ENCODE data around the gene TNNI3K. TPM values are rescaled to one million over a fixed set of nuclear protein-coding genes. Genes with fewer than 3 reads are reported as not detected.

The TNNI3K gene
- total RNA-seq, 1 donor from 2014 or later, result not detected

GRCh38 chr1:74437035-74437434, 201.8 kb downstream of the TNNI3K start:
- DNase-seq, result no peak

GRCh38 chr1:74452035-74452434, 216.8 kb downstream of the TNNI3K start:
- no peak for DNase-seq

GRCh38 chr1:74453277-74453676, 218.1 kb downstream of the TNNI3K start:
- DNase-seq, result no peak

GRCh38 chr1:74455390-74455789, 220.2 kb downstream of the TNNI3K start:
- no peak for DNase-seq

GRCh38 chr1:74457253-74457652, 222.1 kb downstream of the TNNI3K start:
- no peak for DNase-seq

GRCh38 chr1:74463333-74463988, 228.3 kb downstream of the TNNI3K start:
- no peak for DNase-seq

GRCh38 chr1:74464037-74464436, 228.8 kb downstream of the TNNI3K start:
- no peak for DNase-seq

GRCh38 chr1:74465193-74465681, 230.1 kb downstream of the TNNI3K start:
- no peak for DNase-seq

- DNase-seq, result peak; percentile 5
Measured at GRCh38 chr1:74467786-74468377, 232.7 kb downstream of the TNNI3K start.

GRCh38 chr1:74468982-74469603, 233.9 kb downstream of the TNNI3K start:
- peak; percentile 57 for DNase-seq

GRCh38 chr1:74470251-74470650, 235.1 kb downstream of the TNNI3K start:
- DNase-seq, result no peak

GRCh38 chr1:74470936-74471335, 235.7 kb downstream of the TNNI3K start:
- no peak for DNase-seq

GRCh38 chr1:74471470-74471869, 236.3 kb downstream of the TNNI3K start:
- no peak for DNase-seq

GRCh38 chr1:74474585-74474984, 239.4 kb downstream of the TNNI3K start:
- no peak for DNase-seq

- DNase-seq, result no peak
Measured at GRCh38 chr1:74478979-74479378, 243.8 kb downstream of the TNNI3K start.

GRCh38 chr1:74480068-74480467, 244.9 kb downstream of the TNNI3K start:
- DNase-seq, result no peak

GRCh38 chr1:74481607-74482006, 246.4 kb downstream of the TNNI3K start:
- no peak for DNase-seq

- no peak for DNase-seq
Measured at GRCh38 chr1:74485622-74486021, 250.4 kb downstream of the TNNI3K start.

GRCh38 chr1:74486036-74486435, 250.8 kb downstream of the TNNI3K start:
- DNase-seq, result no peak

GRCh38 chr1:74496669-74497068, 261.5 kb downstream of the TNNI3K start:
- DNase-seq, result no peak

GRCh38 chr1:74498901-74499300, 263.7 kb downstream of the TNNI3K start:
- DNase-seq, result no peak

- peak; percentile 16 for DNase-seq
Measured at GRCh38 chr1:74502432-74502831, 267.2 kb downstream of the TNNI3K start.

GRCh38 chr1:74502858-74503257, 267.7 kb downstream of the TNNI3K start:
- DNase-seq, result no peak
